C4-2B (cell line): ENCODE data around the gene SLC24A3.

Experiments
- ZFX ChIP-seq: fragments of 450-650 bp; IDR thresholded peaks from 2 replicates; pipeline ENCODE4 v1.6.1; 2017
- TF ChIP-seq, protein P1 (sequence below): fragments of 450-650 bp; conservative IDR thresholded peaks from 2 replicates; pipeline ENCODE4 v1.5.1; 2017; ENCODE audit warnings: mild to moderate bottlenecking

- TF ChIP-seq, protein P1, sequence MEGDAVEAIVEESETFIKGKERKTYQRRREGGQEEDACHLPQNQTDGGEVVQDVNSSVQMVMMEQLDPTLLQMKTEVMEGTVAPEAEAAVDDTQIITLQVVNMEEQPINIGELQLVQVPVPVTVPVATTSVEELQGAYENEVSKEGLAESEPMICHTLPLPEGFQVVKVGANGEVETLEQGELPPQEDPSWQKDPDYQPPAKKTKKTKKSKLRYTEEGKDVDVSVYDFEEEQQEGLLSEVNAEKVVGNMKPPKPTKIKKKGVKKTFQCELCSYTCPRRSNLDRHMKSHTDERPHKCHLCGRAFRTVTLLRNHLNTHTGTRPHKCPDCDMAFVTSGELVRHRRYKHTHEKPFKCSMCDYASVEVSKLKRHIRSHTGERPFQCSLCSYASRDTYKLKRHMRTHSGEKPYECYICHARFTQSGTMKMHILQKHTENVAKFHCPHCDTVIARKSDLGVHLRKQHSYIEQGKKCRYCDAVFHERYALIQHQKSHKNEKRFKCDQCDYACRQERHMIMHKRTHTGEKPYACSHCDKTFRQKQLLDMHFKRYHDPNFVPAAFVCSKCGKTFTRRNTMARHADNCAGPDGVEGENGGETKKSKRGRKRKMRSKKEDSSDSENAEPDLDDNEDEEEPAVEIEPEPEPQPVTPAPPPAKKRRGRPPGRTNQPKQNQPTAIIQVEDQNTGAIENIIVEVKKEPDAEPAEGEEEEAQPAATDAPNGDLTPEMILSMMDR, result no peak
- TF ChIP-seq ZFX, result no peak
Measured at GRCh38 chr20:19344341-19344740, 131.9 kb downstream of the SLC24A3 start.
